ENCODE data around the gene PDE11A.
"Not testable (repeated sequence)": the region's sequence is repeated elsewhere in the genome, so short reads cannot be mapped to it uniquely, and the experiment has no call there.

The PDE11A gene

DNA sequence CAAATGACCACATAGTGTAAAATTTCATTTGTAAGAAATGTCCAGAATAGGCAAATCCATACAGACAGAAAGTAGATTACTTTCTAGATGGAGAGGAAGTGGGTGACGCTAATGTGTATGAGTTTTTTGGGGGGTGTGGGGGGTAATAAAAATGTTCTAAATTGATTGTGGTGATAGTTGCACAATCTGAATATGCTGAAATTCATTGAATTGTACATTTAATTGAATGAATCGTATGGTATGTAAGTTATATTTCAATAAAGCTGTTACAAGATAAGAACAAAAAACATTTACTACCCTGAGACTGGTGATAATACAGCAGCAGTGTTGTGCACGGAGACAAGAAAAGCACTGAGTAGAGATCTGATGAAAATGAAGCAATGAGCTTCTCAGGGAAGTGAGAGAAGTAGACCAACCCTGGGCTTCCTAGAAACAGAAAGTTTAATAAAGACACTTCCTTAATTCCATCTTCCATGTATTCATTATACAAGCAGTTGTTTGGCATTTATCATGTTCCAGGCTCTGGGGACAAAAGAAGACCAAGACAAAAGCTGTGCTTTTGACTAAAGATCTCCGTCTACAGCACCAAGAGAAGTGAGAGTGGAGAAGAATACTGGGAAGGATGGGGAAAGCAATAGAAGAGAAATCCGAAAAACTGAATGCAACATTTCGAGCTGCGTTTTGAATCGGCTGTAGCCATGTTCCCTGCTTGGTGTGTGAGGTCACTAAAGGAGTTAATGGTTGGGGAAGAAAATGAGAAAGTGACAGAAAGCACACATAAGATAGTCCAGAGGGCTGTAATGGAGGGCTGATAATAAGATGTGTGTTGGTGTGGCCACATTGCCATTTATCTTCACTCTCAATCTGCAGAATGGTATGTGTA, 1.8 kb upstream of the PDE11A start:
- DNase-seq, result no peak

DNA sequence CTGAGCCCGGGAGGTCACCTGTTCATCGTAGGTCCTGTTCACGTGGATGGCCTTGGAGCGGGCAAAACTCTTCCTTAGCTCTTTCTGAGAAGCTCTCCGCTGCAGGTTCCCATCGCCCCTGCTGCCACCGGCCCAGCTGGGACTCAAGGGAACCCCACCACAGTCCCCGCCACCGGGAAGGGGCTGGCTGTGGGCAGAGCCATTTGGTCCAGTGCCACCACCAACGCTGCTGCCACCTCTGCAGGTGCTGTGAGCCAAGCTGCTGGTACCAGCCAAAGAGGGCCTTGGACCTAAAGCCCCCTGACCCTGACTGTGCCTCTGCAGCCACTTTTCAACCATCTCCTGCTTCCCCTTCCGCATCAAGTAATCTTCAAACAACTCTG, 586 bp downstream of the PDE11A start:
- no peak for DNase-seq

DNA sequence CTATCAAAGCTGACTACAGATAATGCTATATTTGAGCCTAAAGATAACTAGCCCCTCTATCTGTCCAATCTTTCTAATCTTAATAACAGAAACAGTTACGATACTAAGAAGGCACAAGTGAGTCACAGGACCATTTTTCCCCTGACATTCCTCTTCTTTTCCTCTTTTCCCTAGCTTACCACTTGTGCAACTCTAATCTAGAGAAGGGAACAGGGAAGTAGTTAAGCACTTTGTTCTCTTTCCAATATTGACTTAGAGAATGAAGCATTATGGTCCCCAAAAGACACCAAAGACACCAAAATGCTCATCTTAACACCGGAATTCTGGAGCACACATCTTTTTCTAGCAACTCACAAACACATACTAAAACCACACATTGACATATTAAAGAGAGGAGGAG, 1.8 kb downstream of the PDE11A start:
- no peak for DNase-seq

DNA sequence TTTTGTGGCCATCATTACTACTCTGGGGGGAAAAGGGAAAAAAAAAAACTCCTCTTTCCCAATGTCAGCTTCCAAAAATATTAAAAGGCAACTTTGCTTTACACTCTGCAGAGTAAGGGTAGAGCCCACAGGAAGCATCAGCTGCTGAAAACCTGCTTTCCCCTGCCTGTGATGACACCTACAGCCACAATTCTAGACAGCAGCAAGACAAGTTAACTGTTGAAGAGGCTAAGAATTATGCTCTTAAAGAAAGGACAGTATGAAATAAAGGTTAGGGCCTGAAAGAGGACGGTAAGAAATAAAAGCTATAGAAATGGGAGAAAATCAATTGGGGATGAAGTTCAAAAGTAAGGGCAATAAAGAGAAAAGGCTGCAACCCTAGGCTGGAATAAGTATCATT, 3.0 kb downstream of the PDE11A start:
- DNase-seq, result no peak

DNA sequence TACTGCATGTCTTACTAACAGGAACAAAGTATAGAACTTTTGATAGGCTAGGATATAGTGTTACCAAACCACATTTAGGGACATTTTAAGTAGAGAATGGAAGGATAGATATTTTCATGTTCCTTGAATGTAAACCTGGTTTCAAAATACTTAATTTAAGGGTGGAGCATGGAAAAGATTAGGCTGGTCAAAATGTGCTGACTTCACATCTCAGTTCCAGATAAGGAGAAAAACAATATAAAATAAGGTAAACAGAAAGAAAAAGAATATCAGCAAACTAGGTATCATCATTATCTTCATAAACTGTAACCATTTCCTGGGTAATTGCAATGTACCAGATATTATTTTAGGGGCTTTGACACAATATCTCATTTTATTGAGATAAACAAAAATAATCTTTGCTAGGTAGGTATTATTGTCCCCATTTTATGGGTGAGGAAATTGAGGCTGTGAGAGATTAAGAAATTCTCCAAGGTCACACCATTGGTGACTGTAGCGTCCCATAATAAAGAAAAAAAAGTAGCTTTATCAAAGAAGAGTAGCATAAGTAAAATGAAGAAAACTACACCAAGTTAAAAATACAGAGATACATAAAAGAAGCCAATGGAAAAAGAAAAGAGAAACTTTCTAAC, 3.6 kb downstream of the PDE11A start:
- DNase-seq, result no peak

DNA sequence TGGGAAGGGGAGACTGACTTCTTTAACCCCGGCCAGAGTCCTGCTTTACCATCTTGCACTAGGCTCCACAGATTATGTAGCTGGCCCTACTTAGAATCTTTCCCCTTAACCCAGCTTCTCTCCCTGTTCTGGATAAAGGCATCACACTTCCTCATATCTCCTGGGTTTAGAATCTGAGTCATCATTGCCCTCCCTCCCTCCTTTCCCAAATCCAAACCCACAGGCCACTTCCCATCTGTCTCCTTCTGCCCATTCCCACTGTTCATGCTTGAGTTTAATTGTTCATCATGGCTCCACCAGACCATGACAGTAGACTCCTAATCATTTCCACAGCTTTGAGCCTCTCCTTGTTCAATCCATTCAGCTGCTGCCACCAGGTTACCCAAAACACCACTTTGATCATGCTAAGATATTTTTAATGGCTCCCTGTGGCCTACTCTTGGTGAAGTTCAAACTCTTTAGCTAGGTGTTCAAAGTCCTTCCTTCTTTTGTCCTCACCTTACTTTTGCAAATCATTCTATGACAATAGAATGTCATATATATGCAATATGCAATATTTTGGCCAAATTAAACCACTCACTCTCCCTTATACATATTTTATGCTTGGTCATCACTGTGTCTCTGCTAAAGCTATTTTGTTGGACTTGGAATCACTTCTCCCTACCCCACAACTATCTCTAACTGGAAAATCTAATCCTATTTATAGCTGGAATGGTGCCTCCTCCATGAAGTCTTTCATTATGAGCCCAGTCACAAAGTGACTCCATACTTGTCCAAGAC, 5.5 kb downstream of the PDE11A start:
- no peak for DNase-seq

DNA sequence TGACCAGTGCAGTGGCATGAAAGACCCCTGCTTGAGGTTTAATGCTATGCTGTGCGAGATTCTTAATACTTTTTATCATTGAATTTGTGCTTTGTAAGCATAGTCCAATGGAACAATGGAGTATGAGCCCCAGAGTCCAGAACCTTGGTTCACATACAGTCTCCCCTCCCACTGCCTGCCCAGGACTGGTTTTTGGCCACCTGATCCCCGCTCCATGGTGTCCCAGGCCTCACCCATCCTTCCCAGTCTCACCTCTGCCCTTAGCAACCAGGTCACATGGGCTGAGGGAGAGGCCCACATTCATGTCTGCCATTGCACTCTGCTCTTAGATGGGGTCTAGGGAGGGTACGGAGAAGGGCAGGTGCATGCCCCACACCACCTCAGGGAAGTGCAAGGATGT, 6.3 kb downstream of the PDE11A start:
- no peak for DNase-seq

DNA sequence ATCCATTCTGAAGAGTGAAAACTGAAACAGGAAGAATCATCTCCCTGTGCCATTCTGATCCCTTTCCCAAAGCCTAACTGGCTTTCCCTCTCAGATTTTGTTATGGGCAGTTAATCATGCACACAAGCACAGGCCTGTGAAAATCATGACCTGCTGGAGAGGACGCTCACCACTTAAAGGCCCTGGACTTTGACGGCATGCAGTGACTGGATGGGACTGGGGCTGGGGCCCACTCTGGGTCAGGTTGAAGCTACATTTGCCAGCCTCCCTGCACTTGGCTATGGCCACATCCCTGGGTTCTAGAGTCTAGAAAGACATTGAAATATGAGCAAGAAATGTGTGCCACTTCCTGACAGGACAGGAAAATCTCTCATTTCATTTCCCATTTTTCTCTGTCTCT, 12.9 kb downstream of the PDE11A start:
- DNase-seq, result no peak

DNA sequence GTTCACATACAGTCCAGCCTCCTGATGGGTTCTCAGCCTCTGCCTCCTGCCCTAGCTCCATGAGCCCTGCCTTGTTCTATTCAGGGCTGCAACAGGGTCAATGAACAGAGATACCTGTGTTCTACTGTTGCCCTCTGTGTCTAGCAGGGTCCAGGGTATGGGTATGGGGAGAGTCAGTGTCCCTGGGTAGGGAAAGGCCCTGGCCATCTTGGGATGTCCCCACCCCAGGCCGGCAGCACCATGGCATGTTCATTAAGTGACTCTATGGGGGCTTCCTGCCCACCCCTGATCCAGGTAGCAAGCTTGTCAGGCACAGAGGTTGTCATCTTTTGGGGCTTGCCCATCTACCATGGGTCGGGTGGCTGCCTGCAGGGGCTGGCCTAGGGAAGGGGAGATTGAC, 13.5 kb downstream of the PDE11A start:
- DNase-seq, result no peak

DNA sequence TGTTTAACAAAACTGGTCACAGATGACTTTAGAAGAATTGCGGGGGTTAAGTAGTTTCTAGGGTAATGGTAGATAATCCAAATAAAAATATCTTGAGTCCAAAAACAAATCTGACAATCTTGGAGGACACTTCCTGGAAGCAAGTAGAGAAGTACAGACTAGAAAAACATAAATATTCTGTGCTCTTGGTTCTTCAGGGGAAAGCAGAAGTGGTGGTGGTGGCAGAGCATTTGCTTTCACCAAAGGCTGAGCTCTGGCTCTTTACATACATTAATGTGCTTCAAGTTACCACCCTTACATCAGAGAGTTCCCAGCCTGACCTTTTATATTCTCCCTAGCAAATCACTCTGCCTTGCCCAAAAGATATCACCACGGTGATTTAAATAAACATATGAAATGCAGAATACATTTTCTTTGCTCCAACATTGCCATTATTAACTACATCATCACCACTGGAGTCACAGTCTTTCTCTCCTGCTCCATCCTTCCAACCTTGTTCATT, 15.3 kb downstream of the PDE11A start:
- no peak for DNase-seq

DNA sequence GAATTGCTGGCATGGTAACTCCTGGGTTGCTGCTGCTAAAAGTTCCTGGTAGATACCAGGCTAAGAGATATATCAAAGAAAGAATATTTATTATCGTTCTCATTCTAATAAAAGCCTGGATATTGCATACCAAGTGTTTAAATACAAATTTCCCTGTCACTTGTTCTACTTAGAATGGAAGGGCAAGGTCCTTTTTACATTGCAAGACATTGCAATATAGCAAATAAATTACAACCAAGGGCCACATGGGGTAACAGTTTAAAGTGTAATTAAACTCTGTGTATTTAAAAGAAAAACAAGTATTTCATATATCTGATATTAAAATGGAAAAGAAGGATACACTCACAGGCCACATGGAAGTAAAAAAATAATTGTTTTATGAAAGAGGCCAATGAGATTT, 16.2 kb downstream of the PDE11A start:
- DNase-seq, result no peak

DNA sequence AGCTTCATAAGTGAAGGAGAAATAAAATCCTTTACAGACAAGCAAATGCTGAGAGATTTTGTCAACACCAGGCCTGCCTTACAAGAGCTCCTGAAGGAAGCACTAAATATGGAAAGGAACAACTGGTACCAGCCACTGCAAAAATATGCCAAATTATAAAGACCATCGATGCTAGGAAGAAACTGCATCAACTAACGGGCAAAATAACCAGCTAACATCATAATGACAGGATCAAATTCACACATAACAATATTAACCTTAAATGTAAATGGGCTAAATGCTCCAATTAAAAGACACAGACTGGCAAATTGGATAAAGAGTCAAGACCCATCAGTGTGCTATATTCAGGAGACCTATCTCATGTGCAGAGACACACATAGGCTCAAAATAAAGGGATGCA, 21.3 kb downstream of the PDE11A start:
- DNase-seq, result not testable (repeated sequence)

DNA sequence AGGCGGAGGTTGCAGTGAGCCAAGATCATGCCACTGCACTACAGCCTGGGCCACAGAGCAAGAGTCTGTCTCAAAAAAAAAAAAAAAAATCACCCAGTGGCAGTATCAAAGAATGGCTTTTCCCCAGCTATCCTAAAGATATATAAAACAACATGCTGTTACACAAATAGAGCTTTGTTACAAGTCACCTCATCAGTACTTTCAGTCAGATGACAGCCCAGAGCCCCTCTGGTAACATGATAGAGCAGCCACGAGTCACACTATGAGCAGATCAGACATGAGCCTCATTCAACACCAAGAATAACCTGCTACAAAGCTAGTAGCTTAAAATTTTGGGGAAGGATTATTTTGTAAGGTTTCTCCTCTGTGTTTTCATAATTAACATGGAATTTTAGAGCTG, 25.2 kb downstream of the PDE11A start:
- DNase-seq, result no peak

DNA sequence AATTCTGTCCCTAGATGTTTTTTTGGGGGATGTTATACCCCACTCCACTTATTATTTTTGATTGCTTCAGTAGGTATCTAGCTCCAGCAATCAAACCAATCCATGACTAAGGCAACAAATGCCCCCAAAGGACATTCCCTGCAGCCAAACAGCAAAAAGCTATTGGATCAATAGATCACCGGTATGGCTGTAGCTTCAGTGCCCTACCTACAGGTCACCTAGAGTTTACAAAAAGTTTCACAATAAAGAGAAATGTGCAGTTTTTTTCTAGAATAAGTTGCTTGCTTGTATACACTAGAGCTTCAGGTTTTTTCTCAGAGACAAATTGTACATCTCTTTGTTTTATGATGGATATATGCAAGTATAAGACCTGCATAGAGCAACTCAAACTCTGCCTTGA, 27.7 kb downstream of the PDE11A start:
- DNase-seq, result no peak

DNA sequence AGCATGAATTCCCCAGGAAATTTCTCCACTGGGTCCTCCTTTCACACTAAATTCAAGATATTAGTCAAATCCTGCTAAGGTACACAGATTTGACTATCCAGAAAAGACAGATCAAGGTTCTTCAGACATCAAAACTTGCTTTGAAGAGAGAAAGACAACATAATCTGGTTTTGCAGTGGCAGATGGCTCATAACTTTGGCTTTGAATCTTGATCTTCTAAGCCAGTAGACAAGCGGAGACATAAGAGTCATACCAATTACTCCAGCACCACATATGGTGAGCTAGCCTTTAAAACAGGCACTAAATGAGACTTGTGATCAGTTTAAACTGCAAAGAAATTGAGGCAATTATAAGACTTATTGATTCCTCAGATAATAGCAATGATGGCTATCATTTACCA, 29.3 kb downstream of the PDE11A start:
- no peak for DNase-seq

DNA sequence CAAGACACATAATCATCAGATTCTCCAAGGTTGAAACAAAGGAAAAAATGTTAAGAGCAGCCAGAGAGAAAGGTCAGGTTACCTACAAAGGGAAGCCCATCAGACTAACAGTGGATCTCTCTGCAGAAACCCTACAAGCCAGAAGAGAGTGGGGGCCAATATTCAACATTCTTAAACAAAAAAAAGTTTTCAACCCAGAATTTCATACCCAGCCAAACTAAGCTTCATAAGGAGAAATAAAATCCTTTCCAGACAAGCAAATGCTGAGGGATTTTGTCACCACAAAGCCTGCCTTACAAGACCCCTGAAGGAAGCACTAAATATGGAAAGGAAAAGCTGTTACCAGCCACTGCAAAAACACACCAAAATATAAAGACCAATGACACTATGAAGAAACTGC, 39.0 kb downstream of the PDE11A start:
- DNase-seq, result not testable (repeated sequence)

DNA sequence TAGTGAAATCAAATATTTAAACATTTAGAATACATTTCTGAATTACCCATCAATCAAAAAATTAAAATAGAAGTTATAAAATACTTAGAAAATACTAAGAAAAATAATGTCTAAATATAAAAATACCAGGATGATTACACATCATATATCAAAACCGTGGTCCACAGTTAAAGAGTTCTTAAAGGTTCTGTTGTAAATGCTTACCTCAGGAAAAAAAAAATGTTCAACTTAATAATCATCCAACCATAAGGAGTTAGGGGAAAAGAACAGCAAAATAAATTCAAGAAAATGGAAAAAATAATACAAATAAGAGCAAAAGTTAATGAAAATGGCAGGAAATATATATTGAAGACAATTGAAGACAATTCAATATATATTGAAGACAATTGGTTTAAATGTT, 43.2 kb downstream of the PDE11A start:
- no peak for DNase-seq

DNA sequence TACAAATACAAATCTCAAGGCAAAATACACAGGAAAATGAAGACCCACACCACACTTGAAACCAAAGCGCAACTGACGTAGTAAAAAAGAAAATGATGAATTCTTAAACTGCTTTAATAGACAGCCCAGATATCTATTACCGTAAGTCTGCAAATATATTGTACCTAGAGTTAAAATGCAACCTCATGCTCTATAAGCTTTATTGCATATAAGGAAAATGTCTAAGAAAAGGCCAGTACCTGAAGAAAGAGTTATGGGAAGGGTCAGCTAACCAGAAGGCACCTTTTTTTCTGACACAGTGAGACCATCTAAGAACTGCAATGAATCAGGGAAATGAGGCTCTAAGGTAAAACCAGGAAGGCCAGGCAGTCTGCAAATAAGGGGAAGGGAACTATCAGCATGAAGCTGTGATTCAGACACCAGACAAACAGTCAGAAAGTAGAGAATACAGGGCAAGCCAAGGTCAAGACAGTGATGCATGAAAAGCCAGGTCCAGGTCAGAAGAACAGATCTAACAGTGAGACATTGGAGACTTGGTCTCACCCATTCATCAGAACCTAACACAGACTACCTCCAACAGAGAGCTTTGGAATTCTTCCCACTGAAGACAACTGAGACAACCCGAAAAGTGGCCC, 46.9 kb downstream of the PDE11A start:
- no peak for DNase-seq

DNA sequence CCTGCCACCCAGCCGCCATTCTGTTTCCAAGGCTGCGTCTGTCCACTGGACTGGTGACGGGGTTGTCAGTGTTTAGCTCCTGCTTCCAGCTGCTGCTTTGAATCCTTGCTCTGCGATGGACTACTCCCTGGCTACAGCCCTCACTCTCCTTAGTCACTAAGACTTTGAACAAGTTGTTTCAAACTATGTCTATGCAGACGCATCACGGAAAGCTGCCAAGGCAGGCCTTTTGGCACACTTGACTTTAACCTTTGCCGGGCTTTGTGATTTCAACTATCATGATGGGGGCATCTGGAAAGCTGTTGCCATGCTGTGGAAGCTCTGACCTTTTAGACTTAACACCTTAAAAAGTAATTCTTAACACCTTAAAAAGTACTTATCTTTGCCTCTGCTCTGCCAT, 54.4 kb downstream of the PDE11A start:
- no peak for DNase-seq

DNA sequence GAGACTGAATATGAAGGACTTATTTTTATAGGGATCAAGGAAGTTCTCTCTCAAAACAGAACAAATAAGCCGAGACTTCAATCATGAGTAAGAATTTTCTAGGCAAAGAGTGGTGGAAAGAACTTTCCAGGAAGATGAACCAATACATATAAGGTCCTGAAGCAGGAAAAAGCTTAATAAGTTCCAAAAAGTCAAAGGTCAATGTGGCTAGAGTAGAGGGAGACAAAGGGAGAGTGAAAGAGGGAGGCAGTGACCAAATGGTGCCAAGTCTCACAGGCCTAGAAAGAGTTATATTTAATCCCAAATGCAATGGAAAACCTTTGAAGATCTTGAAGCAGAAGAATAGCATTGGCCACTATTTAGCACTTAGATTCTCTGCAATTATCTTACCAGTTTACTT, 56.0 kb downstream of the PDE11A start:
- no peak for DNase-seq

DNA sequence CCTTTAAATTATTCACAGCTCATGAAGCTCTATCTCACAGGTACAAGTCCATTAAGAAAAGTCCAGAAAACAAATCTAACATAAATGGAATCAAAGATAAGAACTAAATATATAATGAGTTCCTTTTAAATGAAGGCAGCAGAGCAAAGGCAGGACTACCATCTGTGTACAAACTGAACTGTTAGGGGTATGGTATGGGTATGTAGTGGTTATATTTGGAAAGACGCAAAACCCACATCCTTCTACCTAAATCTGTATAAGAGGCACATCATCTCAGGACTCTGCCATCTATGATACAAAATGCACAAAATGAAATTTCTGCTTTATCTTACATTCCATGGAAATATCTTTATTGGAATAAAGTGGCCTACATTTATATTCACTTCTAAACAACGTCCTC, 59.9 kb downstream of the PDE11A start:
- DNase-seq, result no peak

DNA sequence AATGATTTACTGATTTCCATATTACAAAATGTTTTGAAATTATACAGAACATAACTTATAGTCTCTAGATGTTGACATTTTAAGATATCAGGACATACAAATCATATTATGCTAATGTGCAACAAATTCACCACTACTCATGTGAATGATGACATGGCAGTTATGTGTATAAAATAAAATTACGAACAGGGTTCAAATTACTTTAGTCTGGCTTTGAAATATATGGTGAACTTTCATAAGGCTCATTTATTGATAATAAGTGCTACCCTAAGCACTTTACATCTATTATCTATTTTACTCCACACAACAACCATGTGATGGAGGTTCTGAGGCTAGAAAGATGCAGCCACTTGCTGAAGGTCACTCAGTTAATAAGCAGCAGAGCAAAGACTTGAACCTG, 62.8 kb downstream of the PDE11A start:
- no peak for DNase-seq

DNA sequence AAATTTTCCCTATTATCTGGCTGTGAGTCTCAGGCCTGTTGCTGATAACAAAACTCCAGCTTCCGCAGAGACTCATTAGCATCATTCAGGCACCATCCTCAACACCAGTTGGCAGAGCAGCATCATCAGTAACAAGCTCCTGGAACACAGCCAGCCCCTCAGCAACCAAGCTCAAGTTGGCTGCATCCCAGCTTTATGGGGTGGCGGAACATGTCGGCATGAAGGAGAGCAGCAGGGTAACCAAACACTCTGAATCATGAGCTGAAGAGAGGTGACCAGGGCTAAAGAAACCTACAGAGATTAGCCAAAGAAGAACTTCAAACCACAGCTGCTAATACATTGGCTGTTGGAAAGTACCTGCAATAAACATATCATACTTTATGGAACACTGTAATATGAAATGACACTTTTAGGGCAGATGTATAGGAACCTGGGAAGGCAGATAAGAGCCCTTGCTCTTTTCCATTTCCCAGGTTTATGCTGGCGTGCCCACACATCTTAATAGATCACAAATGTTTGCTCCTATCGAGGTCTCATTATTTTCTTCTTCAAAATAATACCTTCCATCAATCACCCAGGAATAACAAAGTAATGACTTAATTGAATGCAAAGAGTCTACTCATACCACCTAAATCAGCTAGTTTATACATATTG, 63.8 kb downstream of the PDE11A start:
- no peak for DNase-seq

Data from stimulated activated CD4-positive, alpha-beta T cell treated with anti-CD3 and anti-CD28 coated beads, Interleukin-1b, Interleukin-23, amount 100 ng/mL, for 48 hours (primary cell).